Left ventricle myocardium inferior (tissue), 1 donor: ENCODE data around the gene PPM1L. TPM values are rescaled to one million over a fixed set of nuclear protein-coding genes. Genes with fewer than 3 reads are reported as not detected.

Experiments used
- DNase-seq: peaks from one replicate; pipeline ENCODE4 v3.0.0-alpha.2; 2020
- H3K27ac ChIP-seq: fragments of 200-600 bp; replicated peaks from 2 replicates; pipeline ENCODE4 v1.8.0; 2021
- H3K27me3 ChIP-seq: fragments of 200-600 bp; 2 replicates; pipeline ENCODE4 v1.8.0; 2021; ENCODE audit warnings: low read depth
- H3K36me3 ChIP-seq: fragments of 200-600 bp; 2 replicates; pipeline ENCODE4 v1.8.0; 2021
- H3K4me1 ChIP-seq: fragments of 200-600 bp; 2 replicates; pipeline ENCODE4 v1.8.0; 2021
- H3K4me3 ChIP-seq: fragments of 200-600 bp; 2 replicates; pipeline ENCODE4 v1.8.0; 2021; ENCODE audit warnings: mild to moderate bottlenecking, moderate library complexity
- H3K9me3 ChIP-seq: fragments of 200-600 bp; replicated peaks from 2 replicates; pipeline ENCODE4 v1.8.0; 2021
- intact Hi-C: fragments of 100-400 bp; cut with micrococcal nuclease; formaldehyde crosslinking; loops from one replicate; pipeline ENCODE4 v1.11.0; 2022
- total RNA-seq: library from RNA; stranded (reverse); fragmentation: NEBNext Ultra II Directional; extraction: Animal tissue kit (Norgen Biotek cat#: 25700); gene quantifications from one replicate; pipeline ENCODE4 v1.2.1, GENCODE V29; 2021
- TF ChIP-seq, protein P1 (sequence below): fragments of 200-600 bp; IDR thresholded peaks from 2 replicates; pipeline ENCODE4 v1.8.0; 2021; ENCODE audit warnings: antibody characterized with exemption, mild to moderate bottlenecking, borderline replicate concordance
- donor health status: DM: no; HTN: yes; CAD: no; lungs with severe emphysema.

Gene PPM1L
- total RNA-seq, 1 donor from 2014 or later: 51.1 TPM

- Histone ChIP-seq H3K27me3 (no peaks in the 10 kb centered on the region), H3K27ac (no peak overlapping the region), H3K4me3 (no peak overlapping the region), H3K9me3 (peaks cover 44% of the 10 kb centered on the region), H3K36me3 (peaks cover 3% of the 10 kb centered on the region), H3K4me1 (peaks cover 11% of the 10 kb centered on the region)
- TF ChIP-seq, protein P1, sequence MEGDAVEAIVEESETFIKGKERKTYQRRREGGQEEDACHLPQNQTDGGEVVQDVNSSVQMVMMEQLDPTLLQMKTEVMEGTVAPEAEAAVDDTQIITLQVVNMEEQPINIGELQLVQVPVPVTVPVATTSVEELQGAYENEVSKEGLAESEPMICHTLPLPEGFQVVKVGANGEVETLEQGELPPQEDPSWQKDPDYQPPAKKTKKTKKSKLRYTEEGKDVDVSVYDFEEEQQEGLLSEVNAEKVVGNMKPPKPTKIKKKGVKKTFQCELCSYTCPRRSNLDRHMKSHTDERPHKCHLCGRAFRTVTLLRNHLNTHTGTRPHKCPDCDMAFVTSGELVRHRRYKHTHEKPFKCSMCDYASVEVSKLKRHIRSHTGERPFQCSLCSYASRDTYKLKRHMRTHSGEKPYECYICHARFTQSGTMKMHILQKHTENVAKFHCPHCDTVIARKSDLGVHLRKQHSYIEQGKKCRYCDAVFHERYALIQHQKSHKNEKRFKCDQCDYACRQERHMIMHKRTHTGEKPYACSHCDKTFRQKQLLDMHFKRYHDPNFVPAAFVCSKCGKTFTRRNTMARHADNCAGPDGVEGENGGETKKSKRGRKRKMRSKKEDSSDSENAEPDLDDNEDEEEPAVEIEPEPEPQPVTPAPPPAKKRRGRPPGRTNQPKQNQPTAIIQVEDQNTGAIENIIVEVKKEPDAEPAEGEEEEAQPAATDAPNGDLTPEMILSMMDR: no peak
- DNase-seq: no peak
- intact Hi-C loops: no loop called here
Measured at GRCh38 chr3:161126495-161126894, 370.5 kb downstream of the PPM1L start.

Other genes with a start within 250 kb of the PPM1L start
- 130 TPM for gene KPNA4, start 190.7 kb upstream of the PPM1L start, total RNA-seq
- gene ARL14, start 79.1 kb upstream of the PPM1L start, total RNA-seq: not detected